GM23248 (cell line): Measurements from ENCODE around the gene UPF1. TPM values are rescaled to one million over a fixed set of nuclear protein-coding genes. Genes with fewer than 3 reads are reported as not detected.
A peak's percentile ranks its signal among the peaks of the same experiment; 100 is the strongest.

Experiments used
- DNase-seq: peaks from one replicate; pipeline ENCODE4 v3.0.0-alpha.2; 2015
- H2AFZ ChIP-seq: fragments of 200-600 bp; sonication (generic); 2 replicates; pipeline ENCODE4 v1.6.1; 2016; ENCODE audit warnings: antibody characterized with exemption
- H3F3A ChIP-seq: fragments of 200-600 bp; sonication (generic); 2 replicates; pipeline ENCODE4 v1.6.1; 2016; ENCODE audit warnings: mild to moderate bottlenecking, antibody characterized with exemption, mixed run types; ENCODE audit not compliant: insufficient read depth
- H3K27ac ChIP-seq: fragments of 200-600 bp; sonication (generic); 2 replicates; pipeline ENCODE4 v1.5.1; 2016; ENCODE audit warnings: mild to moderate bottlenecking
- H3K27me3 ChIP-seq: fragments of 200-600 bp; sonication (generic); replicated peaks from 2 replicates; pipeline ENCODE4 v1.6.1; 2016; ENCODE audit warnings: mild to moderate bottlenecking; ENCODE audit not compliant: insufficient read depth
- H3K36me3 ChIP-seq: fragments of 200-600 bp; sonication (generic); 2 replicates; pipeline ENCODE4 v1.6.1; 2016; ENCODE audit warnings: low read depth, mild to moderate bottlenecking
- H3K4me1 ChIP-seq: fragments of 200-600 bp; sonication (generic); 2 replicates; pipeline ENCODE4 v1.6.1; 2016; ENCODE audit warnings: mild to moderate bottlenecking; ENCODE audit not compliant: insufficient read depth
- H3K4me2 ChIP-seq: fragments of 200-600 bp; sonication (generic); one replicate; pipeline ENCODE4 v1.6.1; 2016; ENCODE audit warnings: mild to moderate bottlenecking; ENCODE audit not compliant: unreplicated experiment
- H3K4me3 ChIP-seq: fragments of 200-600 bp; sonication (generic); 2 replicates; pipeline ENCODE4 v1.5.1; 2016; ENCODE audit warnings: mild to moderate bottlenecking
- H3K79me2 ChIP-seq: fragments of 200-600 bp; sonication (generic); 2 replicates; pipeline ENCODE4 v1.6.1; 2016; ENCODE audit warnings: mild to moderate bottlenecking; ENCODE audit not compliant: insufficient read depth
- H3K9ac ChIP-seq: fragments of 200-600 bp; sonication (generic); 2 replicates; pipeline ENCODE4 v1.6.1; 2016; ENCODE audit warnings: mild to moderate bottlenecking
- H3K9me2 ChIP-seq: fragments of 200-600 bp; sonication (generic); 2 replicates; pipeline ENCODE4 v1.6.1; 2016; ENCODE audit warnings: mixed run types, mild to moderate bottlenecking, moderate library complexity; ENCODE audit not compliant: insufficient read depth
- H3K9me3 ChIP-seq: fragments of 200-600 bp; sonication (generic); one replicate; pipeline ENCODE4 v1.6.1; 2017; ENCODE audit warnings: low read depth
- H4K20me1 ChIP-seq: fragments of 200-600 bp; sonication (generic); 2 replicates; pipeline ENCODE4 v1.6.0; 2016; ENCODE audit not compliant: insufficient read depth
- EZH2 ChIP-seq: fragments of 200-600 bp; sonication (generic); IDR thresholded peaks from 2 replicates; pipeline ENCODE4 v1.6.1; 2018; ENCODE audit warnings: antibody characterized with exemption, mild to moderate bottlenecking; ENCODE audit not compliant: insufficient read depth, poor library complexity, severe bottlenecking
- EZH2phosphoT487 ChIP-seq: fragments of 200-600 bp; sonication (generic); IDR thresholded peaks from 2 replicates; pipeline ENCODE4 v1.6.1; 2018; ENCODE audit warnings: antibody characterized with exemption, moderate library complexity, mild to moderate bottlenecking, low read depth; ENCODE audit not compliant: insufficient read depth
- WGBS, 2 experiments: methylation state at CpG; one replicate each; pipeline ENCODE4 v1.1.6; 2015 to 2017; ENCODE audit warnings: low lambda C conversion rate in 2 of 2, low coverage in 1 of 2; ENCODE audit errors: missing lambda C conversion rate in 2 of 2; 5-methylcytosine and 5-hydroxymethylcytosine counted together
- in situ Hi-C: fragments of 300-500 bp; cut with MboI; formaldehyde crosslinking; loops from 2 replicates; pipeline ENCODE4 v1.15.0; 2020
- polyA plus RNA-seq: library from polyadenylated mRNA; unstranded; fragments of >200 nt; fragmentation: Nextera tagmentation; extraction: Ambion mirVana; gene quantifications from 2 replicates; pipeline ENCODE4 v1.2.1, GENCODE V29; 2016
- total RNA-seq: library from RNA; depleted of rRNA; stranded (reverse); fragments of >200 nt; shearing (Covaris generic); gene quantifications from 2 replicates; pipeline ENCODE4 v1.2.3, GENCODE V29; 2014

The UPF1 gene
- total and polyA plus RNA-seq, 2 experiments from 2014 or later = 4.3 to 57.4 TPM

- H3K9me3 ChIP-seq = no peaks in the 10 kb centered on the region
- no peak overlapping the region for H3K27ac ChIP-seq
- TF ChIP-seq EZH2phosphoT487 = no peak
- TF ChIP-seq EZH2 = no peak
- no peak overlapping the region for H3K4me3 ChIP-seq
- no peaks in the 10 kb centered on the region for H4K20me1 ChIP-seq
- H3K4me2 ChIP-seq = no peak overlapping the region
- H3K9ac ChIP-seq = no peak overlapping the region
- no peak overlapping the region for H2AFZ ChIP-seq
- no peaks in the 10 kb centered on the region for H3K4me1 ChIP-seq
- H3F3A ChIP-seq = peaks cover 7% of the 10 kb centered on the region
- H3K27me3 ChIP-seq = no peaks in the 10 kb centered on the region
- peaks cover 92% of the 10 kb centered on the region for H3K79me2 ChIP-seq
- no peak for DNase-seq
- H3K36me3 ChIP-seq = peaks cover 47% of the 10 kb centered on the region; the same call in 1 of the 2 replicates
- in situ Hi-C loops = no loop called here
- WGBS, 2 experiments = 88 to 95% methylated on average over 27 of the region's 27 CpGs
- H3K9me2 ChIP-seq = no peaks in the 10 kb centered on the region
Measured at GRCh38 chr19:18855647-18856384, 24.1 kb downstream of the UPF1 start.

- WGBS, 2 experiments = 78 to 81% methylated on average over 22 of the region's 22 CpGs
- no peak overlapping the region for H3K9ac ChIP-seq
- H3K27me3 ChIP-seq = no peaks in the 10 kb centered on the region
- no peak for TF ChIP-seq EZH2phosphoT487
- no peak for TF ChIP-seq EZH2
- no peak overlapping the region for H3K27ac ChIP-seq
- H3K79me2 ChIP-seq = peaks cover 90% of the 10 kb centered on the region
- no peaks in the 10 kb centered on the region for H4K20me1 ChIP-seq
- H3K4me2 ChIP-seq = no peak overlapping the region
- H3K36me3 ChIP-seq = peaks cover 45% of the 10 kb centered on the region; the same call in 1 of the 2 replicates
- H3K9me3 ChIP-seq = no peaks in the 10 kb centered on the region
- no peaks in the 10 kb centered on the region for H3K9me2 ChIP-seq
- H3K4me3 ChIP-seq = no peak overlapping the region
- H2AFZ ChIP-seq = no peak overlapping the region
- no peaks in the 10 kb centered on the region for H3K4me1 ChIP-seq
- no peaks in the 10 kb centered on the region; the same call in 1 of the 2 replicates for H3F3A ChIP-seq
- DNase-seq = peak; percentile 56
- in situ Hi-C loops = no loop called here
Measured at GRCh38 chr19:18856385-18857126, 24.8 kb downstream of the UPF1 start.

GRCh38 chr19:18857223-18857622 lies 25.5 kb downstream of the UPF1 start:
- Histone ChIP-seq H3K36me3 (peaks cover 45% of the 10 kb centered on the region; the same call in 1 of the 2 replicates), H3F3A (no peaks in the 10 kb centered on the region), H3K9ac (no peak overlapping the region), H3K27ac (no peak overlapping the region), H3K9me3 (no peaks in the 10 kb centered on the region), H3K9me2 (no peaks in the 10 kb centered on the region), H3K4me3 (no peak overlapping the region), H4K20me1 (no peaks in the 10 kb centered on the region), H3K4me2 (no peak overlapping the region), H3K79me2 (peaks cover 84% of the 10 kb centered on the region), H3K4me1 (no peaks in the 10 kb centered on the region), H2AFZ (no peak overlapping the region), H3K27me3 (no peaks in the 10 kb centered on the region)
- no peak for TF ChIP-seq EZH2
- no peak for TF ChIP-seq EZH2phosphoT487
- DNase-seq = no peak
- in situ Hi-C loops = no loop called here
- 93 to 98% methylated on average over 13 of the region's 13 CpGs for WGBS, 2 experiments

- no peaks in the 10 kb centered on the region for H3K9me2 ChIP-seq
- no peak overlapping the region for H2AFZ ChIP-seq
- H3K4me1 ChIP-seq = no peaks in the 10 kb centered on the region
- no peak for DNase-seq
- peaks cover 45% of the 10 kb centered on the region; the same call in 1 of the 2 replicates for H3K36me3 ChIP-seq
- 92 to 97% methylated on average over 19 to 21 of the region's 21 CpGs for WGBS, 2 experiments
- no peak overlapping the region for H3K4me3 ChIP-seq
- H3K27ac ChIP-seq = no peak overlapping the region
- H3K79me2 ChIP-seq = peaks cover 65% of the 10 kb centered on the region
- H3F3A ChIP-seq = 0 out of 2 replicates have a peak, but pooled peaks cover under 1% of the 10 kb centered on the region
- no peaks in the 10 kb centered on the region for H3K27me3 ChIP-seq
- H3K9me3 ChIP-seq = no peaks in the 10 kb centered on the region
- in situ Hi-C loops = no loop called here
- H3K9ac ChIP-seq = no peak overlapping the region
- no peak overlapping the region for H3K4me2 ChIP-seq
- no peaks in the 10 kb centered on the region for H4K20me1 ChIP-seq
- TF ChIP-seq EZH2phosphoT487 (no peak), EZH2 (no peak)
Measured at GRCh38 chr19:18858906-18859646, 27.3 kb downstream of the UPF1 start.
